GM10248 (cell line): ENCODE results near the gene ZFHX2.

Experiments
- CTCF ChIA-PET: fragments of 300-600 bp; sonication (Branson Sonifier 250); formaldehyde crosslinking; extraction: SDS; loops from one replicate; lab custom pipeline; 2021; ENCODE audit warnings: antibody characterized with exemption; lab: Yijun Ruan, JAX
- POLR2A ChIA-PET: fragments of 350-650 bp; sonication (Branson Sonifier 250); formaldehyde crosslinking; extraction: SDS; loops from one replicate; lab custom pipeline; 2020; ENCODE audit warnings: antibody characterized with exemption; lab: Yijun Ruan, JAX
- DNase-seq: peaks from one replicate; pipeline ENCODE4 v3.0.0; 2012; ENCODE audit errors: extremely low spot score
- CTCF ChIP-seq: IDR thresholded peaks from 2 replicates; pipeline ENCODE4 v1.5.1; 2012; ENCODE audit warnings: mild to moderate bottlenecking, low read depth; ENCODE audit errors: extremely low read depth, missing control alignments, control extremely low read depth

The ZFHX2 gene

GRCh38 chr14:23562822-23563472 is 11.4 kb upstream of the ZFHX2 start:
- POLR2A ChIA-PET, result no interaction called here

DNA sequence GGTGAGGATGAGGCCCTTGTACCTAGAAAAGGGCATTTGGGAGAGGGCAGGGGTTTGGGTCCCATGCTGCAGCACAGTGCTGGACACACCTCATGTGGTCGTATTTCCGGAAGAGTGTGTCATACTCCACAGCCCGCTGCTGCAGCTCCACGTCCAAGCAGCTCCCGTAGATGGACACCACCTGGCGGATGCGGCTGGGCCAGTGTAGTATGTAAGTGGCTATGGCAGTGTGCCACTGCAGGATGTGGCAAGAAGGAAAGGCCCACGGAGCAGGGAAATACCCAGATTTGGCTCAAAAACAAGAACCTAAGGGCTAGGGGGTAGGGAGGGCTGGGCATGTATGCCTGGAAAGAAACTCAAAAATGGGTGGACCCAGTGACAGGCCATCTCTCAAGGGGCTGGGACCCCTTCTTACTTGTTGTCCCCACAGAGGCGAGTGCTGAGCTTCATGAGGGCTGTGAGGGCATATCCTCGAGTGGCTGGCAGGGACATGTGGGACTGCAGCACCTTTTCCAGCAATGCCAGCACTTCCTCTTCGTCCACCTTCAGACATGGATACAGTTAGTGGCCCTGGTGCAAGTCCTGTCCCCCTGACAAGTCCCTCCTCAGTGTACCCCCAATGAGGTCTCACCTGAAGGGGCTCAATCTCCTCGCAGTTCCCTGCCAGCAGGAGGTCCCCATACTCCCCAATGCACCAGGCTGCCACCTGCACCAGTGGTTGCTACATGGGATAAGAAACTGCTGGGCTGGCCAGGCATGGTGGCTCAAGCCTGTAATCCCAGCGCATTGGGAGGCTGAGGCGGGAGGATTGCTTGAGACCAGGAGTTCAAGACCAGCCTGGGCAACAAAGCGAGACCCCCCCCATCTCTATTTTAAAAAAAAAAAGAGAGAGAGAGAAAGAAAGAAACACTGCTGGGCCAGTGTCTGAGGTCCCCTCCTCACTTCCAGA is 10.6 kb upstream of the ZFHX2 start:
- no peak for DNase-seq
- TF ChIP-seq CTCF, result no peak
- ChIA-PET CTCF (interaction anchor here (0.8 to 15.7 kb wide), 23 partner anchors 8 to 391 kb away, joined by 3 to 497 read pairs (median 7); partner anchors contain the start of genes DHRS4 and PABPN1), POLR2A (no interaction called here)

More at GRCh38 chr14:23562822-23563472, 11.4 kb upstream of the ZFHX2 start:
- DNase-seq, result peak; percentile 62
- CTCF ChIA-PET, result interaction anchor here (0.6 to 15.7 kb wide), 20 partner anchors 9 to 486 kb away, joined by 3 to 497 read pairs (median 4); partner anchors contain the start of gene PABPN1
- peak; percentile 93 for TF ChIP-seq CTCF

DNA sequence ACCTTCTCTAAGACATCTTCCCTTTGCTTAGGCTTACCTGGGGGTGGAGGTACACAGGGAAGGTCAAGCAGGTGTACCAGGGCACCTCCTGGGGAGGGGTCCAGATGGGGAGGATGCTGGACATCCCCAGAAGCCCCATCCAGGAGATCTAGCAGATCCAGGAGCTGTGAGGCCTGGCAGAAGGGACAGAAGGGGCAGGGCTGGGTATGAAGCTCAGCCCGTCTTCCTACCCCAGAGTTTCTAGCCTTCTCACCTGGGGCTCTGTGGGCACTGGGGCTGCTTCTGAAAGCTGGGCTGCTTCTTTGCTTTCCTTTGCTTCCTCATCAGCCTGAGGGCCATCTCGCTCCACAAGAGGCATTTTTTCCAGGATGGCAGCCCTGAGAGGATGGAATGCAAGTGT is 9.7 kb upstream of the ZFHX2 start:
- CTCF ChIA-PET, result interaction anchor here (1.1 to 15.7 kb wide), 14 partner anchors 9 to 440 kb away, joined by 3 to 497 read pairs (median 10); partner anchors contain the start of gene DHRS4
- DNase-seq, result no peak
- TF ChIP-seq CTCF, result no peak
- POLR2A ChIA-PET, result no interaction called here

GRCh38 chr14:23559926-23560520 is 8.5 kb upstream of the ZFHX2 start:
- CTCF ChIA-PET, result interaction anchor here (0.6 to 15.7 kb wide), 37 partner anchors 9 to 763 kb away, joined by 3 to 497 read pairs (median 5); partner anchors contain the start of genes PABPN1 and ZFHX2
- TF ChIP-seq CTCF, result no peak
- POLR2A ChIA-PET, result interaction anchor here (1.0 to 1.1 kb wide), 2 partner anchors 9 to 82 kb away, joined by 3 read pairs; no protein-coding TSS in a partner anchor

GRCh38 chr14:23559010-23559925 is 7.7 kb upstream of the ZFHX2 start:
- CTCF ChIA-PET, result interaction anchor here (0.6 to 15.7 kb wide), 38 partner anchors 7 to 764 kb away, joined by 3 to 497 read pairs (median 5); partner anchors contain the start of genes AP1G2, PABPN1 and ZFHX2
- peak; percentile 83 for TF ChIP-seq CTCF
- peak; percentile 62 for DNase-seq
- POLR2A ChIA-PET, result interaction anchor here (0.6 to 1.0 kb wide), 2 partner anchors 10 to 244 kb away, joined by 3 to 4 read pairs; no protein-coding TSS in a partner anchor

More at GRCh38 chr14:23559926-23560520, 8.5 kb upstream of the ZFHX2 start:
- no peak for DNase-seq
